Spleen (tissue), 7 donors: ENCODE measurements around the gene CD79A.

Source experiments
- POLR2A ChIP-seq, 3 donors: fragments of 450-650 bp; IDR thresholded peaks; one replicate each; pipeline ENCODE4 v1.5.1; 2017; ENCODE audit warnings: antibody characterized with exemption in 3 of 3, mild to moderate bottlenecking in 1 of 3
- POLR2AphosphoS5 ChIP-seq, 3 donors: sonication (generic); formaldehyde crosslinking; IDR thresholded peaks; one replicate each; pipeline ENCODE4 v1.5.1; 2017; ENCODE audit warnings: antibody characterized with exemption in 3 of 3
- TF ChIP-seq, protein P1 (sequence below), 11 experiments: fragments of 200-600 bp in 7 of 11; fragments of 450-650 bp in 4 of 11; sonication (generic) in 4 of 11; IDR thresholded peaks in 8 of 11; conservative IDR thresholded peaks in 3 of 11; 1 replicate in 7 of 11; 2 replicates in 4 of 11; pipeline versions ENCODE4 v1.4.0 to v1.8.0; 2016 to 2021; ENCODE audit warnings: antibody characterized with exemption in 11 of 11, inconsistent platforms in 4 of 11, mild to moderate bottlenecking in 1 of 11
- donor health status: DM: no; HTN: no; CAD: no; lungs with moderate emphysema.
- donor health status: DM: no; HTN: no; CAD: no.
- donor health status: DM: no; HTN: no; CAD: no.

DNA sequence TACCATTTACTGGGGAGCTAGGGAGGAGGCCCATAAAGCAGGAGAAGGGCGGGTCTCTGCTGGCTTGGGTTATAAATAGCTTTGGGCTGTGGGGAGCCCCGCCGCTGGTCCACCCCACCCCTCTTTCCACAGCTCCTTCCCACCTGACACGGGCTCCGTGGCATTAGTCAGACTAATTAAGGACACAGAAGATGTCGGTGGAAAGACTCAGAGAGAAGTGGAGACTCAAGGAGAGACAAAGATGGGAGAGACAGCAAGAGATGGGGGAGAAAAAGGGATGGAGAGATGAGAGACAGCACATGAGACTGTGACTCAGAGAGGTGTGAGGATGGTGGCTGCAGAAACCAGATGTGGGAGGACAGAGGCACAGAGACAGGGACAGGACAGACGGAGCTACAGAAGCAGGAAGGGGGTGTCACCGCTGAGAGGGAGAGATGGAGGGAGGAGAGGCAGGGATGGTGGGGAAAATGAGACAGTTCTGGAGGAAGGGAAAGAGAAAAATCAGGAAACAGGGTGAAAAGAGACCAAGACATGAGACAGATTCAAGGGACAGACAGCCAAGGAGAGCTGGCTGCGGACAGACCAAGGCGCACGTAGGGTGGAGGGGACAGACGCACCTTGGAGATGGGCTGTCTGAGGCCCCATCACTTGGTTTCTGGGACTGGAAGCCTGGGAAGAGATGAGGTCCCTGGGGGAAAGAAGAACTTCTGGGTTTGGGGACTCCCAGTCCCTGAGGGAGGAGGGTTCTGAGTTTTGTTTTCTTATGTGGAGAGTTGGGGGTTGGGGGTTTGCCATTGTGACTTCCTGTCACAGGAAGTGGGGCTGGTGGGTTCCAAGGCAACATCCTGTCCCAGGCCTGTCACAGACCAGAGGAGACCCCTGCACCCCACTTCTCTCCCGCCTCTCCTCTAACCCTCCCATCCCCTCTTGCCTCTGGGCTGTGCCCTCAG is 10.0 kb downstream of the CD79A start:
- peak in 1 of 3 donors; percentile 24 for TF ChIP-seq POLR2A (IDR thresholded peaks at IDR 0.05)
- TF ChIP-seq, protein P1, sequence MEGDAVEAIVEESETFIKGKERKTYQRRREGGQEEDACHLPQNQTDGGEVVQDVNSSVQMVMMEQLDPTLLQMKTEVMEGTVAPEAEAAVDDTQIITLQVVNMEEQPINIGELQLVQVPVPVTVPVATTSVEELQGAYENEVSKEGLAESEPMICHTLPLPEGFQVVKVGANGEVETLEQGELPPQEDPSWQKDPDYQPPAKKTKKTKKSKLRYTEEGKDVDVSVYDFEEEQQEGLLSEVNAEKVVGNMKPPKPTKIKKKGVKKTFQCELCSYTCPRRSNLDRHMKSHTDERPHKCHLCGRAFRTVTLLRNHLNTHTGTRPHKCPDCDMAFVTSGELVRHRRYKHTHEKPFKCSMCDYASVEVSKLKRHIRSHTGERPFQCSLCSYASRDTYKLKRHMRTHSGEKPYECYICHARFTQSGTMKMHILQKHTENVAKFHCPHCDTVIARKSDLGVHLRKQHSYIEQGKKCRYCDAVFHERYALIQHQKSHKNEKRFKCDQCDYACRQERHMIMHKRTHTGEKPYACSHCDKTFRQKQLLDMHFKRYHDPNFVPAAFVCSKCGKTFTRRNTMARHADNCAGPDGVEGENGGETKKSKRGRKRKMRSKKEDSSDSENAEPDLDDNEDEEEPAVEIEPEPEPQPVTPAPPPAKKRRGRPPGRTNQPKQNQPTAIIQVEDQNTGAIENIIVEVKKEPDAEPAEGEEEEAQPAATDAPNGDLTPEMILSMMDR (IDR thresholded peaks at IDR 0.05 in 8 of 11, conservative IDR thresholded peaks at IDR 0.05 in 3 of 11), result no peak
- TF ChIP-seq POLR2AphosphoS5 (IDR thresholded peaks at IDR 0.05), result peak in 2 of 3 donors; percentile 48 to 74
